Embryonic facial prominence (tissue), 1 donor: Measurements from ENCODE around the gene C1QTNF4.
A peak's percentile ranks its signal among the peaks of the same experiment; 100 is the strongest.

Experiments
- DNase-seq: peaks from one replicate; pipeline ENCODE4 v3.0.0-alpha.2; 2016; ENCODE audit errors: extremely low spot score

Gene C1QTNF4

GRCh38 chr11:47593492-47593933, 698 bp downstream of the C1QTNF4 start:
- no peak for DNase-seq

GRCh38 chr11:47592970-47593369, 1.2 kb downstream of the C1QTNF4 start:
- DNase-seq: no peak

- DNase-seq: no peak
These were observed 2.0 kb downstream of the C1QTNF4 start for GRCh38 chr11:47592251-47592650.

- DNase-seq: no peak
These were observed 2.4 kb downstream of the C1QTNF4 start for GRCh38 chr11:47591764-47592163.

- DNase-seq: no peak
These were observed 4.0 kb downstream of the C1QTNF4 start for GRCh38 chr11:47589977-47590861.

- no peak for DNase-seq
These were observed 4.6 kb downstream of the C1QTNF4 start for GRCh38 chr11:47589584-47589976.

GRCh38 chr11:47589118-47589517, 5.1 kb downstream of the C1QTNF4 start:
- no peak for DNase-seq

- no peak for DNase-seq
These were observed 6.4 kb downstream of the C1QTNF4 start for GRCh38 chr11:47587723-47588326.

- DNase-seq: no peak
These were observed 7.0 kb downstream of the C1QTNF4 start for GRCh38 chr11:47587039-47587716.

GRCh38 chr11:47586098-47586855, 7.9 kb downstream of the C1QTNF4 start, which contains the start of gene FAM180B:
Gene FAM180B (plus strand): TSS chr11:47586678. CDS start chr11:47586769, 91 bp downstream.
- no peak for DNase-seq

GRCh38 chr11:47583844-47584243, 10.4 kb downstream of the C1QTNF4 start:
- DNase-seq: no peak

GRCh38 chr11:47578524-47579494, 15.4 kb downstream of the C1QTNF4 start, which contains the start of the genes KBTBD4 and NDUFS3:
Gene KBTBD4 (minus strand): TSS chr11:47578970. CDS start chr11:47578951, 19 bp downstream.
Gene NDUFS3 (plus strand): TSS chr11:47579074. CDS start chr11:47579092, 18 bp downstream.
- peak; percentile 90 for DNase-seq

GRCh38 chr11:47577460-47578041, 16.7 kb downstream of the C1QTNF4 start:
- DNase-seq: no peak

- no peak for DNase-seq
These were observed 20.9 kb downstream of the C1QTNF4 start for GRCh38 chr11:47573321-47573720.

- DNase-seq: no peak
These were observed 21.4 kb downstream of the C1QTNF4 start for GRCh38 chr11:47572715-47573255.

GRCh38 chr11:47571895-47572294, 22.3 kb downstream of the C1QTNF4 start:
- DNase-seq: no peak

- DNase-seq: no peak
These were observed 22.9 kb downstream of the C1QTNF4 start for GRCh38 chr11:47571357-47571729.

- DNase-seq: no peak
These were observed 23.4 kb downstream of the C1QTNF4 start for GRCh38 chr11:47570651-47571356.

GRCh38 chr11:47569646-47570045, 24.6 kb downstream of the C1QTNF4 start:
- no peak for DNase-seq
